Skeletal muscle satellite cell (primary cell): ENCODE data around the gene KLC1.
"Not testable (repeated sequence)": the region's sequence is repeated elsewhere in the genome, so short reads cannot be mapped to it uniquely, and the experiment has no call there.

Experiments
- H3K27me3 ChIP-seq: 2 replicates; pipeline ENCODE4 v1.7.0; 2013; ENCODE audit warnings: low read length; ENCODE audit not compliant: control insufficient read depth, insufficient read depth
- H3K36me3 ChIP-seq: 2 replicates; pipeline ENCODE4 v1.7.0; 2013; ENCODE audit warnings: mild to moderate bottlenecking, control low read depth, low read length; ENCODE audit not compliant: insufficient read depth
- H3K4me1 ChIP-seq: 2 replicates; pipeline ENCODE4 v1.7.0; 2013; ENCODE audit warnings: low read length; ENCODE audit not compliant: control insufficient read depth, insufficient read depth
- H3K4me2 ChIP-seq: 2 replicates; pipeline ENCODE4 v1.7.0; 2013; ENCODE audit warnings: mild to moderate bottlenecking, low read length
- H3K4me3 ChIP-seq: 2 replicates; pipeline ENCODE4 v1.7.0; 2013; ENCODE audit warnings: low read length
- H3K9ac ChIP-seq: 2 replicates; pipeline ENCODE4 v1.7.0; 2013; ENCODE audit warnings: mild to moderate bottlenecking, low read depth, low read length, moderate library complexity
- H3K9me3 ChIP-seq: replicated peaks from 2 replicates; pipeline ENCODE4 v1.7.0; 2013; ENCODE audit warnings: mild to moderate bottlenecking, control low read depth, low read length

The KLC1 gene

DNA sequence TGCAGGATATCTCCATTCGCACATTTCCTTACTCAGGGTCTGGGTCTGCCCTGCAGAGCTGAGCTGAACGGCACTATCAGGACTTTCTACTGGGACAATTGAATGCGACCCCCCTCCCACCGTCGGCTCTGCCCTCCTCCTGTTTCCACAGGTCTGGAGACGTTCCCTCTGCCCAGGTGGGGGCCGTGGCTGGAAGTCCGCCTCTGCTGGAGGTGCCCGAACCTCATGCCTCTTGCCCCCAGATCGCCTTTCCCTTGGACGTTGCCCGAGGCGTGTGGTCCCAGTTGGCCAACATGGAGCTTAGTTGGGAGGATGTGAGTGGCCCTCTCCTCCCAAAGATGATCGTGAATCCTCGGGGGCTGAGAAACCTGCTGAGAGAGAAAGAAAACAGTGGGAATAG is 21.2 kb upstream of the KLC1 start:
- Histone ChIP-seq H3K36me3 (no peaks in the 10 kb centered on the region), H3K4me3 (no peak overlapping the region), H3K4me2 (peak overlapping the region; percentile 77), H3K27me3 (no peaks in the 10 kb centered on the region), H3K9ac (no peak overlapping the region), H3K4me1 (peaks cover 13% of the 10 kb centered on the region), H3K9me3 (peaks cover 4% of the 10 kb centered on the region)

DNA sequence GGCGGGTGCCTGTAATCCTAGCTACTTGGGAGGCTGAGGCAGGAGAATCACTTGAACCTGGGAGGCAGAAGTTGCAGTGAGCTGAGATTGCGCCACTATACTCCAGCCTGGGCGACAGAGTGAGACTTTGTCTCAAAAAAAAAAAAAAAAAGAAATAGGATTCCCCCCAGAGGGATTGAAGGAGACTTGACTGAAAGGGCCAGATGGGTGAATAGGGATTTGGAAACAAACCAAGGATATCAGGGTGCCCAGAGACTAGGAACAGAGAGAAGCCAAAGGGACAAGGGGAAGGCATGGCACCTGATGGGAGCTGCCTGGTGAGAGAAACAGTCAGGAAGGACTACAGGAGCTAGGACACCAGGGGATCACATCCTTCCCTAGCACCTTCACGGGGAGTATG is 19.9 kb upstream of the KLC1 start:
- H3K9ac ChIP-seq, H3K27me3 ChIP-seq, H3K36me3 ChIP-seq, H3K4me3 ChIP-seq, H3K4me2 ChIP-seq, H3K9me3 ChIP-seq: not testable (repeated sequence)
- peaks cover 13% of the 10 kb centered on the region for H3K4me1 ChIP-seq

DNA sequence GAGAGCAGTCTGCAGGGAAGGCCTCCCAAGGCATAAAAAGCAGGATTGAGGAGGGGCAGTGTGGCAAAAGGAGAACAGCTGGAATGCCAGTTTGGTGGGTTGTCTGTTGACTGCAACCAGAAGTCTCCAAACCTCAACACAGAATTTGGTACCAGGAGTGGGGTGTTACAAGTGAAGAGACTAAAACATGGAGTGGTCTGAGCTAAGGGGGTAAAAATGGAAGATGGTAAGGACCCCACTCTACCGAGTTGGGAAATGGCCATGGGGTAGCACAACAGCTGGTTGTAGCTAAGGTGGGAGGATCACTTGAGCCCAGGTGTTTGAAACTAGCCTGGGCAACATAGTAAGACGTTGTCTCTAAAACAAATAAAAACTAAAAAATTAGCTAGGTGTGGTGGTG is 17.8 kb upstream of the KLC1 start:
- peaks cover 13% of the 10 kb centered on the region for H3K4me1 ChIP-seq
- H3K36me3 ChIP-seq: no peaks in the 10 kb centered on the region
- no peaks in the 10 kb centered on the region for H3K27me3 ChIP-seq
- H3K9ac ChIP-seq: no peak overlapping the region
- H3K4me3 ChIP-seq: no peak overlapping the region
- H3K9me3 ChIP-seq: peaks cover 4% of the 10 kb centered on the region
- no peak overlapping the region for H3K4me2 ChIP-seq

DNA sequence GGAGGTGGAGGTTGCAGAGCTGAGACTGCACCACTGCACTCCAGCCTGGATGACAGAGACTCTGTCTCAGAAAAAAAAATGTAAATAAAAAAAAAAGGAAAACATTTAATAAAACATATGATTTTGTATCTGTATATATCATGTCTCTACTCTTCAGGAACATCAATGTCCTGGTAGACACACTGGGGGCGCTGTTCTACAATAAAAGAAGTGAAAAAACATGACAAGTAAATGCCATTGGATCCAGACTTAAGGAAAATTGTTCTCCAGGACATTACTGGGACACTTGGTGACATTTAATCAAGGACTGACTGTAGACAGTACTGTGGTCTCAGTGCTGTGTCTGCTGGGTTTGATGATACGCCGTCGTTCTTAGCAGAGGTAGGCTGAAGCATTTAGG is 15.5 kb upstream of the KLC1 start:
- H3K4me3 ChIP-seq: no peak overlapping the region
- no peaks in the 10 kb centered on the region for H3K4me1 ChIP-seq
- no peak overlapping the region for H3K9ac ChIP-seq
- no peaks in the 10 kb centered on the region for H3K27me3 ChIP-seq
- H3K36me3 ChIP-seq: no peaks in the 10 kb centered on the region
- no peak overlapping the region for H3K4me2 ChIP-seq
- peaks cover 4% of the 10 kb centered on the region for H3K9me3 ChIP-seq

DNA sequence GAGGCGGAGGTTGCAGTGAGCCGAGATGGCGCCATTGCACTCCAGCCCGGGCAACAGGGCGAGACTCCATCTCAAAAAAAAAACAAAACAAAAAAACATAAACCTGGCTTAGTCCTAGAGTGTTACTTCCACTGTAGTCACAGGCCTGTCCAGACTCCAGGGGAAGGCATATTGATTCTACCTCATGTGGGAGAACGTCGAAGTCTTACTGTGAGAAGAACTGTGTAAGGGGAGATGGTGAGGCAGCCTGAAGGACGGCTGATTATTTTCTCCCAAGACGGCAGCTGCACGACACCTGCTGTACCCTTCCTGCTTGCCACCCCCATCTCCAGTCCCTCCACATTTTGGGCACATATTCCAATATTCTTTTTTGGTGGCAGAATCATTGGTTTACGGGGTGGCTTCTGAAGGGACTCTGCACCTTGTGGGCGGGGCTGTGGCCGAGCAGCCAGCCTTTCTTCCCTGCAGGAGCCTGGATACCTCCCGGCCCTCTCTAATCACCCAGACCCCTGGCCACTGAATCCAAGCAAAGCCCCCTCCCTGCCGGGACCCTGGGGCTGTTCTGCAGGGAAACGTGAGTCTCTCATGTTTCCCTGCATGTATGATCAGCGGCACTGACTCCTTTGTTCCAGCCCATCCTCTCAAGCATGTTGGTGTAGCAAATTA is 12.2 kb upstream of the KLC1 start:
- H3K4me2 ChIP-seq: no peak overlapping the region
- no peak overlapping the region for H3K4me3 ChIP-seq
- no peaks in the 10 kb centered on the region for H3K27me3 ChIP-seq
- no peaks in the 10 kb centered on the region for H3K4me1 ChIP-seq
- no peaks in the 10 kb centered on the region for H3K9me3 ChIP-seq
- no peaks in the 10 kb centered on the region for H3K36me3 ChIP-seq
- no peak overlapping the region for H3K9ac ChIP-seq

DNA sequence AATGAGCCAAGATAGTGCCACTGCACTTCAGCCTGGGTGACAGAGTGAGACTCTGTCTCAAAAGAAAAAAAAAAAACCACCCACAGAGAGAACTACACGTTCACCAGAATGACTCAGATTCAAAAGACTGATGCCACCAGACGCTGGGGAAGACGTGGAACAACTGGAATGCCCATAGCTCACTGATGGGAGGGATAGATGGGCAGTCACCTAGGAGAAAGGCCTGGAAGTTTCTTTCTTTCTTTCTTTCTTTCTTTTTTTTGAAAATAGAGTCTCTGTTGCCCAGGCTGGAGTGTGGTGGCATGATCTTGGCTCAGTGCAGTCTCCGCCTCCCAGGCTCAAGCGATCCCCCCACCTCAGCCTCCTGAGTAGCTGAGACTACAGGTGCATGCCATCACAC is 10.0 kb upstream of the KLC1 start:
- Histone ChIP-seq H3K4me2 (no peak overlapping the region), H3K9ac (no peak overlapping the region), H3K4me3 (no peak overlapping the region), H3K4me1 (peaks cover 4% of the 10 kb centered on the region), H3K9me3 (no peaks in the 10 kb centered on the region), H3K27me3 (no peaks in the 10 kb centered on the region), H3K36me3 (no peaks in the 10 kb centered on the region)

DNA sequence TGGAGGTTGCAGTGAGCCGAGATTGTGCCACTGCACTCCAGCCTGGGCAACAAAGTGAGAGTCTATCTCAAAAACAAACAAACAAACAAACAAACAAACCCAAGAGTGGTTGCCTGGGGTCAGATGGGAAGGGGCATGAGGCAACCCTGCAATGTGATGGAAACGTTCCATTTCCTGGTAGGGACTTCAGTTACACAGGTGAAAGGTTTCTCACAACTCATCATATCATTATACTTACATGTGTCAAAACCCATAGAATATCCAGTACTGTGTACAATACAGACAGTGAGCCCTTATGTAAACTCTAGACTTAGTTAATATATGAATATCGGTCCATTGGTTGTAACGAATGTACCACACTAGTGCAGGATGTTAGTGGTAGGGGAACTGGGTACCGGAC is 7.2 kb upstream of the KLC1 start:
- Histone ChIP-seq H3K4me3 (no peak overlapping the region), H3K9ac (no peak overlapping the region), H3K36me3 (no peaks in the 10 kb centered on the region), H3K4me2 (no peak overlapping the region), H3K9me3 (no peaks in the 10 kb centered on the region), H3K27me3 (no peaks in the 10 kb centered on the region), H3K4me1 (peaks cover 21% of the 10 kb centered on the region)

DNA sequence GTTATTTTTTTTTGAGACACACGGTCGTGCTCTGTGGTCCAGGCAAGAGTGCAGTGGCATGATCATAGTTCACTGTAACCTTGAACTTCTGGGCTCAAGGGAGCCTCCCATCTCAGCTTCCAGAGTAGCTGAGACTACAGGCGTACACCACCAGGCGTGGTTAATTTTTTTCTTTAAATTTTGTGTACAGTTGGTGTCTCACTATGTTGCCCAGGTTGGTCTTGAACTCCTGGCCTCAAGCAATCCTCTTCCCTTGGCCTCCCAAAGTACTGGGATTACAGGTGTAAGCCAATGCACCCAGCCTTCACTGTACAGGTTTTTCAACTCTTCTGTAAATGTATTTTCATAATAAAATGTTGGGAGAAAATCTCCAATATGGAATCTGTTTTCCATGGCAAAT is 5.7 kb upstream of the KLC1 start:
- Histone ChIP-seq H3K9ac (no peak overlapping the region), H3K9me3 (no peaks in the 10 kb centered on the region), H3K4me1 (peaks cover 29% of the 10 kb centered on the region), H3K4me2 (no peak overlapping the region), H3K36me3 (no peaks in the 10 kb centered on the region), H3K4me3 (no peak overlapping the region), H3K27me3 (no peaks in the 10 kb centered on the region)

DNA sequence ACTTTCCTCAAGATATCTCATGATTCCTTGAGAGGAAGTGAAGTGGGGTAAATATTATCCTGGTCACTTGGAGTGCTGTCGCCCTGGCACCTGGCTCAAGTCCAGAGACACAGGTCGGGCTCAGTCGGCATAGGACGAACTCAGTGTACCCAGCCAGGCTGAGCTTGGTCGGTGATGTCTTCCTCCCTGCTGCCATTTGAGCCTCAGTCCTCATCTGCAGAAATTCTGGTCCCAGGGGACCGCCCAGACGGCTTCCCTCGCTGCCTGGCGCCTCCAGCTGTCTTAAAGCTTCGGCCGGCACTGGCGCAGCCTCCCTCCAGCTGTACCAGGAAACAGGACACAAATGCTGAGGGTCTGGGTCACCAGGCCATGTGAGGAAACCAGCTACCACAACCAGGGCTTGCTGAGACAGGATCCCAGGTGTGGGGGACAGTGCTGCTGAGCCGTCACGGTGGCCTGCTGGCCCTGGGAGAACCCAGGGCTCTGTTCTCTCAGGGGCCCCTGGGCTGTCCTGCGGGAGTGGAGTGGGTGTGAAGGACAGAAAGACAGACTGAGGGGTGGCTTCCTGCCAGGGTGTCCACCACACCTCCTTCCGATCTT is 5.0 kb upstream of the KLC1 start:
- Histone ChIP-seq H3K27me3 (no peaks in the 10 kb centered on the region), H3K36me3 (no peaks in the 10 kb centered on the region), H3K4me3 (no peak overlapping the region), H3K4me2 (no peak overlapping the region), H3K4me1 (peaks cover 35% of the 10 kb centered on the region), H3K9me3 (no peaks in the 10 kb centered on the region), H3K9ac (no peak overlapping the region)

DNA sequence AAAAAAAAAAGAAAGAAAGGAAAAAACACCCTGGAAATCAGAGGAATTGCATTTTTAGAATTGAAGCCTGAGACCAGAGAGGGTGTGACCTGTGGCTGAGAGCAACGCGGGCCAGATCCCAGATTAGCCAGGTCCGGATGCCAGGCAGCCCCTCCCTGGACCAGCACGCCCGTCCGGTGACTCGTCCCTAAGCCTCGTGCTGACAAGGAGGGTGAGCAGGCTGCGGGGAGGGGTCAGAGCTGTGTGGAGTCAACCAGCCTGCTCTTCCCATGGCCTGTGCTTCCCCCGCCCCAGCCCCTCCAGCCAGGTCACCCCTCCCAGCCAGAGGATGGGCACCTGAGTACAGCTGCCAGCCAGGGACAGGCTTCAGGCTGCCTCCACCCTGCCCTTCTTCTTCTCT is 4.2 kb upstream of the KLC1 start:
- peak overlapping the region; percentile 31 for H3K4me2 ChIP-seq
- H3K27me3 ChIP-seq: no peaks in the 10 kb centered on the region
- peak overlapping the region; percentile 38 for H3K9ac ChIP-seq
- H3K4me1 ChIP-seq: peaks cover 35% of the 10 kb centered on the region
- H3K4me3 ChIP-seq: no peak overlapping the region
- no peaks in the 10 kb centered on the region for H3K9me3 ChIP-seq
- H3K36me3 ChIP-seq: no peaks in the 10 kb centered on the region

DNA sequence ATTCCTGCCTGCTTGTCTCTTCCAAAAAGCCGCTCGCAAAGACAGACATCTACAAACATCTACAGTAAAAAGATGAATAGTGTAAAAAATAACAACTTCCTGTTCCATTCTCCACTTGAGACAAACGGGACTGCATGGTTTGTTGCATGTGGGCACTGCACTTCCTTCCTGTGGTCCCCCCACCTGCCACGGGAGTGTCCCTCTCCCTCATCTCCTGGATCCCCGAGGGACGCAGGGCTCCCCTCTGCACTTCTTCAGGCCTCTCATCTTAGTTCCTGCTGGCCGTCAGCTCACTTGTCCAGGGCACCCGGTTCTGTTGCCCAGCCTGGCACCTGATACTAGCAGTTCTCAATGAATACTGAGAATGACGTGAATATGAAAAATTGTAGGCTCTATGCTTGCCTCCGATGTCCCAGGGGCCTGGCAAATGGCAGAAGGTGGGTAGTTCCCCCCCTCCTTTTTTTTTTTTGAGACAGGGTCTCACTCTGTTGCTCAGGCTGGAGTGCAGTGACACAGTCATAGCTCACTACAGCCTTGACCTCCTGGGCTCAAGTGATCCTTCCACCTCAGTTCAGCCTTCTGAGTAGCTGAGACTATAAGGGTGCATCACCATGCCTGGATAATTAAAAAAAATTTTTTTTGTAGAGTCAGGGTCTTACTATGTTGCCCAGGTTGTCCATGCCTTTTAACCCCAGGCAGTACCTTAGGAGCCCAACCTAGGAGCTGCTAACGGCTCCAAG is 3.5 kb upstream of the KLC1 start:
- H3K9ac ChIP-seq: peak overlapping the region; percentile 38
- H3K4me1 ChIP-seq: peaks cover 36% of the 10 kb centered on the region
- peak overlapping the region; percentile 31 for H3K4me2 ChIP-seq

More for the DNA sequence above, 3.5 kb upstream of the KLC1 start:
- H3K36me3 ChIP-seq: no peaks in the 10 kb centered on the region
- H3K9me3 ChIP-seq: no peaks in the 10 kb centered on the region
- H3K4me3 ChIP-seq: no peak overlapping the region
- H3K27me3 ChIP-seq: no peaks in the 10 kb centered on the region
